GM12878 (cell line): ENCODE results near the gene ANKRD17. TPM values are rescaled to one million over a fixed set of nuclear protein-coding genes. Genes with fewer than 3 reads are reported as not detected.
A peak's percentile ranks its signal among the peaks of the same experiment; 100 is the strongest.

Source experiments
- BHLHE40 ChIP-seq, 2 experiments: fragments of 450-650 bp in 1 of 2; IDR thresholded peaks; 2 replicates each; pipeline ENCODE4 v1.6.1; 2011 to 2017; ENCODE audit warnings: low read depth in 2 of 2, borderline replicate concordance in 1 of 2, improper control_type of control experiment in 1 of 2, low read length in 1 of 2, mild to moderate bottlenecking in 1 of 2
- E4F1 ChIP-seq: fragments of 450-650 bp; IDR thresholded peaks from 2 replicates; pipeline ENCODE4 v1.6.1; 2018; ENCODE audit warnings: borderline replicate concordance, mild to moderate bottlenecking; ENCODE audit not compliant: partially characterized antibody
- HDAC2 ChIP-seq: fragments of 200-600 bp; sonication (generic); IDR thresholded peaks from 2 replicates; pipeline ENCODE4 v1.6.1; 2017
- JUND ChIP-seq: IDR thresholded peaks from 2 replicates; pipeline ENCODE4 v1.6.1; 2012; ENCODE audit warnings: low read depth, mild to moderate bottlenecking, low read length, improper control_type of control experiment, moderate library complexity
- MYB ChIP-seq: fragments of 150-350 bp; IDR thresholded peaks from 2 replicates; pipeline ENCODE4 v1.6.1; 2014; ENCODE audit warnings: mild to moderate bottlenecking, low read depth, low read length, borderline replicate concordance
- POLR2AphosphoS2 ChIP-seq: IDR thresholded peaks from 2 replicates; pipeline ENCODE4 v1.6.1; 2011; ENCODE audit warnings: low read depth, mild to moderate bottlenecking, low read length, improper control_type of control experiment, moderate library complexity
- PRDM15 ChIP-seq: fragments of 450-650 bp; formaldehyde crosslinking; IDR thresholded peaks from 2 replicates; pipeline ENCODE4 v1.4.0; 2020; ENCODE audit warnings: mild to moderate bottlenecking, moderate library complexity
- RB1 ChIP-seq: fragments of 450-650 bp; formaldehyde crosslinking; IDR thresholded peaks from 2 replicates; pipeline ENCODE4 v1.6.1; 2017; ENCODE audit warnings: mild to moderate bottlenecking, borderline replicate concordance
- RFX5 ChIP-seq: IDR thresholded peaks from 2 replicates; pipeline ENCODE4 v1.6.1; 2011; ENCODE audit warnings: low read depth, low read length, improper control_type of control experiment
- SMARCA5 ChIP-seq: fragments of 450-650 bp; IDR thresholded peaks from 2 replicates; pipeline ENCODE4 v1.6.1; 2017; ENCODE audit warnings: mild to moderate bottlenecking
- TCF3 ChIP-seq: IDR thresholded peaks from 2 replicates; pipeline ENCODE4 v1.6.1; 2012; ENCODE audit warnings: low read depth, mild to moderate bottlenecking, low read length, borderline replicate concordance; ENCODE audit not compliant: insufficient read depth
- USF1 ChIP-seq: IDR thresholded peaks from 2 replicates; pipeline ENCODE4 v1.6.1; 2011; ENCODE audit warnings: borderline replicate concordance, low read depth, mild to moderate bottlenecking, moderate library complexity, mixed read lengths, low read length; ENCODE audit not compliant: insufficient read depth; ENCODE audit errors: extremely low read length
- USF2 ChIP-seq: IDR thresholded peaks from 2 replicates; pipeline ENCODE4 v1.6.1; 2011; ENCODE audit warnings: low read depth, low read length, improper control_type of control experiment, borderline replicate concordance
- ZBTB40 ChIP-seq: fragments of 450-650 bp; IDR thresholded peaks from 2 replicates; pipeline ENCODE4 v1.6.1; 2016; ENCODE audit warnings: mild to moderate bottlenecking, moderate library complexity, borderline replicate concordance
- ZNF274 ChIP-seq: IDR thresholded peaks from one replicate; pipeline ENCODE4 v1.8.0; 2011; ENCODE audit not compliant: insufficient read length, insufficient read depth
- polyA plus RNA-seq, 11 experiments: library from polyadenylated mRNA; depleted of rRNA in 4 of 11; unstranded in 6 of 11; stranded (reverse) in 5 of 11; fragments of >200 nt; fragmentation: Nextera tagmentation in 4 of 11; fragmentation: Illumina TruSeq in 1 of 11; extraction: Ambion mirVana in 4 of 11; extraction: Trizol in 1 of 11; gene quantifications; 1 replicate in 1 of 11; 2 replicates in 10 of 11; pipeline versions ENCODE4 v1.2.1 to v1.2.3, GENCODE V29; 2011 to 2016; ENCODE audit warnings: inconsistent platforms in 2 of 11, missing spikeins in 2 of 11, low read depth in 1 of 11
- total RNA-seq, 4 experiments: library from RNA; depleted of rRNA in 3 of 4; stranded (reverse); fragments of >200 nt in 3 of 4; fragmentation: Illumina TruSeq in 1 of 4; extraction: Trizol in 1 of 4; gene quantifications; 2 replicates each; pipeline versions ENCODE4 v1.2.1 to v1.2.3, GENCODE V29; 2013 to 2021

ANKRD17 gene
- total and polyA plus RNA-seq, 10 of the 15 experiments (the other 5 are each of a cell fraction or from before 2014, with no cell fraction given) = 11.7 to 46.5 (median 32.6) TPM

- TF ChIP-seq E4F1 (peak; percentile 80), HDAC2 (no peak), USF2 (no peak), ZNF274 (no peak), JUND (no peak), SMARCA5 (peak; percentile 72; the same call in 1 of the 2 replicates), RFX5 (no peak), USF1 (no peak), PRDM15 (no peak), RB1 (peak; percentile 94; the same call in 1 of the 2 replicates), TCF3 (peak; percentile 53; the same call in 1 of the 2 replicates), BHLHE40 (IDR thresholded peaks at IDR 0.05; ENCODE audit: borderline replicate concordance in 1 of 2, low read depth in 2 of 2, low read length in 1 of 2) (peak; percentile 46 to 78; a peak in 3 of 4 replicates), ZBTB40 (peak; percentile 82; the same call in 1 of the 2 replicates), POLR2AphosphoS2 (peak; percentile 51; the same call in 1 of the 2 replicates), MYB (no peak)
These were observed at the start of gene ANKRD17 (continued) for GRCh38 chr4:73258686-73259570.
